Stimulated activated CD4-positive, alpha-beta T cell treated with anti-CD3 and anti-CD28 coated beads, TNF-alpha, amount 100 ng/mL, for 24 hours (primary cell): ENCODE measurements around the gene DDIT4.

Experiments
- DNase-seq, 3 experiments: peaks; one replicate each; pipeline ENCODE4 v3.0.0-alpha.2; 2020; ENCODE audit warnings: low read depth in 3 of 3

The DDIT4 gene

GRCh38 chr10:72316748-72317435, 43.2 kb downstream of the DDIT4 start:
- no peak for DNase-seq

- no peak for DNase-seq
Measured at GRCh38 chr10:72318418-72319262, 44.9 kb downstream of the DDIT4 start.

- DNase-seq: peak; percentile 70 to 90 (median 83)
Measured at GRCh38 chr10:72319416-72320254, 45.9 kb downstream of the DDIT4 start.

- peak in 2 of 3 experiments; percentile 58 to 77 for DNase-seq
Measured at GRCh38 chr10:72320676-72321247, 47.0 kb downstream of the DDIT4 start.

GRCh38 chr10:72321248-72322029, 47.7 kb downstream of the DDIT4 start:
- DNase-seq: no peak

GRCh38 chr10:72322030-72322279, 48.2 kb downstream of the DDIT4 start:
- no peak for DNase-seq

GRCh38 chr10:72322280-72323058, 48.7 kb downstream of the DDIT4 start:
- DNase-seq: no peak

GRCh38 chr10:72323108-72323749, 49.5 kb downstream of the DDIT4 start:
- no peak for DNase-seq

GRCh38 chr10:72323771-72324191, 50.1 kb downstream of the DDIT4 start:
- DNase-seq: no peak
